GM12878 (cell line): Measurements from ENCODE around the gene FUS. TPM values are rescaled to one million over a fixed set of nuclear protein-coding genes. Genes with fewer than 3 reads are reported as not detected.
A peak's percentile ranks its signal among the peaks of the same experiment; 100 is the strongest.

ENCODE experiments used
- ATAC-seq: fragments of 200-7000 bp; cut with Tn5 transposase; 3 replicates; pipeline ENCODE4 v1.9.1; 2020; ENCODE audit warnings: mild to moderate bottlenecking, moderate library complexity
- BruUV-seq: library from RNA; stranded (reverse); fragments of 400-500 nt; replicated peaks from 2 replicates; lab custom pipeline; 2021; lab: Mats Ljungman, UMichigan
- CTCF ChIA-PET: fragments of 300-600 bp; sonication (Branson Sonifier 250); formaldehyde crosslinking; extraction: SDS; loops from one replicate; lab custom pipeline; 2021; ENCODE audit warnings: inconsistent platforms; lab: Yijun Ruan, JAX
- POLR2A ChIA-PET: fragments of 350-600 bp; formaldehyde crosslinking; extraction: SDS; loops from one replicate; lab custom pipeline; 2021; ENCODE audit warnings: inconsistent platforms; lab: Charles Lee
- RAD21 ChIA-PET: fragments of 300-600 bp; sonication (Branson Sonifier 250); formaldehyde crosslinking; loops from one replicate; lab custom pipeline; 2023; ENCODE audit warnings: antibody characterized with exemption; ENCODE audit not compliant: unreplicated experiment; lab: Charles Lee
- SMC1A ChIA-PET: fragments of 300-600 bp; sonication (Branson Sonifier 250); formaldehyde crosslinking; loops from one replicate; lab custom pipeline; 2023; ENCODE audit not compliant: unreplicated experiment, uncharacterized antibody; lab: Charles Lee
- DNase-seq: peaks from one replicate; pipeline ENCODE4 v3.0.0-alpha.2; 2011; ENCODE audit warnings: low read depth, low spot score
- FAIRE-seq: peaks from 3 replicates; lab custom pipeline; 2011; peaks lifted over from hg19 to GRCh38; lab: Jason Lieb, UNC
- H2AFZ ChIP-seq: 2 replicates; pipeline ENCODE4 v1.6.0; 2011; ENCODE audit warnings: low read depth, low read length, control low read depth; ENCODE audit not compliant: control insufficient read depth
- H3K27ac ChIP-seq: 2 replicates; pipeline ENCODE4 v1.5.1; 2011; ENCODE audit warnings: control low read depth; ENCODE audit not compliant: control insufficient read depth, insufficient read depth
- H3K27me3 ChIP-seq, 2 experiments: replicated peaks in 1 of 2; 2 replicates each; pipeline versions ENCODE4 v1.6.0 to v1.6.1; 2011; ENCODE audit warnings: low read length in 1 of 2; ENCODE audit not compliant: control insufficient read depth in 2 of 2, insufficient read depth in 2 of 2
- H3K36me3 ChIP-seq, 2 experiments: 2 replicates each; pipeline ENCODE4 v1.5.1; 2011; ENCODE audit warnings: low read length in 1 of 2; ENCODE audit not compliant: control insufficient read depth in 2 of 2, insufficient read depth in 2 of 2
- H3K4me1 ChIP-seq: 2 replicates; pipeline ENCODE4 v1.6.1; 2011; ENCODE audit warnings: mild to moderate bottlenecking, low read length, moderate library complexity, mixed read lengths; ENCODE audit not compliant: control insufficient read depth, insufficient read depth
- H3K4me2 ChIP-seq: 2 replicates; pipeline ENCODE4 v1.6.0; 2011; ENCODE audit warnings: control low read depth; ENCODE audit not compliant: control insufficient read depth, insufficient read depth
- H3K4me3 ChIP-seq: fragments of 200-600 bp; sonication (generic); 2 replicates; pipeline ENCODE4 v1.5.1; 2016
- H3K79me2 ChIP-seq: 2 replicates; pipeline ENCODE4 v1.6.0; 2011; ENCODE audit warnings: low read length; ENCODE audit not compliant: control insufficient read depth, insufficient read depth
- H3K9ac ChIP-seq: 2 replicates; pipeline ENCODE4 v1.8.0; 2011; ENCODE audit warnings: low read length, control low read depth, mixed read lengths; ENCODE audit not compliant: control insufficient read depth, insufficient read depth
- H3K9me3 ChIP-seq: replicated peaks from 3 replicates; pipeline ENCODE4 v1.5.1; 2011; ENCODE audit warnings: mild to moderate bottlenecking, low read length; ENCODE audit not compliant: control insufficient read depth, insufficient read depth
- H4K20me1 ChIP-seq: 2 replicates; pipeline ENCODE4 v1.6.0; 2011; ENCODE audit not compliant: control insufficient read depth, insufficient read depth
- IKZF1 ChIP-seq: fragments of 450-650 bp; conservative IDR thresholded peaks from 2 replicates; pipeline ENCODE4 v1.6.1; 2017; ENCODE audit warnings: antibody characterized with exemption, mild to moderate bottlenecking
- PKNOX1 ChIP-seq: fragments of 450-650 bp; IDR thresholded peaks from 2 replicates; pipeline ENCODE4 v1.6.1; 2016; ENCODE audit warnings: mild to moderate bottlenecking
- SKIL ChIP-seq: fragments of 450-650 bp; IDR thresholded peaks from 2 replicates; pipeline ENCODE4 v1.6.1; 2017; ENCODE audit warnings: mild to moderate bottlenecking, low read depth, inconsistent platforms; ENCODE audit not compliant: poor library complexity, severe bottlenecking
- WGBS: methylation state at CpG from one replicate; pipeline ENCODE4 v1.1.6; 2016; ENCODE audit warnings: low lambda C conversion rate; ENCODE audit not compliant: insufficient replicate concordance, insufficient coverage; ENCODE audit errors: missing lambda C conversion rate; 5-methylcytosine and 5-hydroxymethylcytosine counted together
- in situ Hi-C: fragments of 300-500 bp; cut with MboI; formaldehyde crosslinking; loops from 9 replicates; pipeline ENCODE4 v1.14.3; 2018; ENCODE audit warnings: mixed read lengths
- intact Hi-C: fragments of 100-400 bp; cut with micrococcal nuclease; formaldehyde crosslinking; loops from one replicate; pipeline ENCODE4 v1.14.2; 2022; ENCODE audit not compliant: unreplicated experiment
- polyA plus RNA-seq, 11 experiments: library from polyadenylated mRNA; depleted of rRNA in 4 of 11; unstranded in 6 of 11; stranded (reverse) in 5 of 11; fragments of >200 nt; fragmentation: Nextera tagmentation in 4 of 11; fragmentation: Illumina TruSeq in 1 of 11; extraction: Ambion mirVana in 4 of 11; extraction: Trizol in 1 of 11; gene quantifications; 1 replicate in 1 of 11; 2 replicates in 10 of 11; pipeline versions ENCODE4 v1.2.1 to v1.2.3, GENCODE V29; 2011 to 2016; ENCODE audit warnings: inconsistent platforms in 2 of 11, missing spikeins in 2 of 11, low read depth in 1 of 11
- total RNA-seq, 4 experiments: library from RNA; depleted of rRNA in 3 of 4; stranded (reverse); fragments of >200 nt in 3 of 4; fragmentation: Illumina TruSeq in 1 of 4; extraction: Trizol in 1 of 4; gene quantifications; 2 replicates each; pipeline versions ENCODE4 v1.2.1 to v1.2.3, GENCODE V29; 2013 to 2021

FUS gene
- total and polyA plus RNA-seq, 10 of the 15 experiments (the other 5 are each of a cell fraction or from before 2014, with no cell fraction given): 46.8 to 521 (median 347) TPM

- H3K79me2 ChIP-seq: no peaks in the 10 kb centered on the region
- intact Hi-C loops (loop anchor here (2.0 to 5.0 kb wide), 4 partner anchors 36 to 190 kb away; partner anchors contain the start of genes BCKDK, ZNF646 and ZNF668), in situ Hi-C loops (loop anchor here (10.0 kb wide), 1 partner anchor 732 kb away; the partner anchor contains the start of gene ZNF267)
- ChIA-PET POLR2A (interaction anchor here (0.9 to 2.1 kb wide), 7 partner anchors 24 to 190 kb away, joined by 3 to 24 read pairs (median 8); partner anchors contain the start of genes FUS, KAT8, PYCARD and ZNF646), SMC1A (interaction anchor here (1.0 to 2.0 kb wide), 13 partner anchors 14 to 301 kb away, joined by 3 to 12 read pairs (median 5); partner anchors contain the start of genes HSD3B7 and KAT8), RAD21 (interaction anchor here (1.3 to 3.3 kb wide), 16 partner anchors 9 to 316 kb away, joined by 3 to 48 read pairs (median 7); partner anchors contain the start of genes ARMC5, FUS, HSD3B7 and ITGAX), CTCF (interaction anchor here (0.7 to 3.1 kb wide), 26 partner anchors 10 to 734 kb away, joined by 3 to 23 read pairs (median 8); partner anchors contain the start of genes FUS, HSD3B7, KAT8 and PYCARD)
- H3K9me3 ChIP-seq: no peaks in the 10 kb centered on the region
- peaks cover 3% of the 10 kb centered on the region; the same call in 1 of the 2 replicates for H4K20me1 ChIP-seq
- peaks cover 9% of the 10 kb centered on the region for H3K4me1 ChIP-seq
- ATAC-seq (no peak), DNase-seq (no peak), FAIRE-seq (no peak)
- peak overlapping the region; percentile 84 for H2AFZ ChIP-seq
- TF ChIP-seq IKZF1 (0 out of 2 replicates have a peak, but pooled peaks have one; percentile 8), PKNOX1 (no peak), SKIL (no peak)
- H3K27me3 ChIP-seq: no peaks in the 10 kb centered on the region
- BruUV-seq: no TSS peak
- no peak overlapping the region for H3K27ac ChIP-seq
- H3K36me3 ChIP-seq: no peaks in the 10 kb centered on the region
- no peak overlapping the region; the same call in 1 of the 2 replicates for H3K9ac ChIP-seq
- WGBS: 82% methylated on average over 21 of the region's 22 CpGs
- no peak overlapping the region for H3K4me3 ChIP-seq
- H3K4me2 ChIP-seq: peak overlapping the region; percentile 89
These were observed 36.8 kb upstream of the FUS start for GRCh38 chr16:31143011-31143693.
